IMR-90 (cell line): ENCODE data around the gene PLEKHB2. TPM values are rescaled to one million over a fixed set of nuclear protein-coding genes. Genes with fewer than 3 reads are reported as not detected.
"Not testable (repeated sequence)": the region's sequence is repeated elsewhere in the genome, so short reads cannot be mapped to it uniquely, and the experiment has no call there.

ENCODE experiments used
- ATAC-seq: fragments of 200-7000 bp; cut with Tn5 transposase; 2 replicates; pipeline ENCODE4 v1.9.1; 2020; ENCODE audit warnings: low read depth, mild to moderate bottlenecking, moderate library complexity
- BruUV-seq: library from RNA; stranded (reverse); fragments of 400-500 nt; replicated peaks from 2 replicates; lab custom pipeline; 2021; lab: Mats Ljungman, UMichigan
- CTCF ChIA-PET: fragments of 300-600 bp; formaldehyde crosslinking; extraction: SDS; loops from one replicate; lab custom pipeline; 2021; ENCODE audit warnings: antibody characterized with exemption; lab: Yijun Ruan, JAX
- POLR2A ChIA-PET: fragments of 300-600 bp; sonication (Branson Sonifier 250); formaldehyde crosslinking; loops from one replicate; lab custom pipeline; 2022; ENCODE audit warnings: antibody characterized with exemption; ENCODE audit not compliant: unreplicated experiment; lab: Charles Lee
- DNase-seq: peaks from one replicate; pipeline ENCODE4 v3.0.0; 2013
- H2AFZ ChIP-seq: replicated peaks from 2 replicates; pipeline ENCODE3; 2013; ENCODE audit warnings: low read length, mild to moderate bottlenecking; ENCODE audit not compliant: poor library complexity
- H2AK5ac ChIP-seq: 2 replicates; pipeline ENCODE4 v1.6.1; 2013; ENCODE audit warnings: low read depth, low read length, inconsistent platforms
- H2AK9ac ChIP-seq: replicated peaks from 2 replicates; pipeline ENCODE3; 2013; ENCODE audit warnings: mild to moderate bottlenecking, low read depth, low read length, moderate library complexity; ENCODE audit not compliant: poor library complexity
- H2BK120ac ChIP-seq: 2 replicates; pipeline ENCODE4 v1.6.1; 2013; ENCODE audit warnings: low read depth, low read length, inconsistent platforms
- H2BK15ac ChIP-seq: 3 replicates; pipeline ENCODE4 v1.6.1; 2013; ENCODE audit warnings: low read depth, low read length, inconsistent platforms
- H2BK20ac ChIP-seq: 2 replicates; pipeline ENCODE4 v1.6.1; 2013; ENCODE audit warnings: low read depth, mild to moderate bottlenecking, inconsistent platforms, low read length, moderate library complexity
- H2BK5ac ChIP-seq: 2 replicates; pipeline ENCODE4 v1.6.1; 2013; ENCODE audit warnings: mild to moderate bottlenecking, low read depth, low read length, inconsistent platforms; ENCODE audit not compliant: poor library complexity, severe bottlenecking
- H3K14ac ChIP-seq: replicated peaks from 2 replicates; pipeline ENCODE4 v1.6.1; 2013; ENCODE audit warnings: low read depth, low read length, inconsistent platforms
- H3K18ac ChIP-seq: 2 replicates; pipeline ENCODE4 v1.6.1; 2013; ENCODE audit warnings: low read depth, low read length, control low read depth
- H3K23ac ChIP-seq: 2 replicates; pipeline ENCODE4 v1.6.1; 2013; ENCODE audit warnings: low read depth, low read length, inconsistent platforms
- H3K27ac ChIP-seq: 2 replicates; pipeline ENCODE4 v1.5.1; 2013; ENCODE audit warnings: mild to moderate bottlenecking, control low read depth, low read length; ENCODE audit not compliant: insufficient read depth
- H3K27me3 ChIP-seq: 2 replicates; pipeline ENCODE4 v1.6.1; 2013; ENCODE audit warnings: low read length; ENCODE audit not compliant: control insufficient read depth, insufficient read depth
- H3K36me3 ChIP-seq: 2 replicates; pipeline ENCODE4 v1.6.1; 2013; ENCODE audit warnings: low read length, mixed read lengths; ENCODE audit not compliant: control insufficient read depth, insufficient read depth
- H3K4ac ChIP-seq: 2 replicates; pipeline ENCODE4 v1.6.1; 2013; ENCODE audit warnings: low read depth, low read length, inconsistent platforms
- H3K4me1 ChIP-seq: 2 replicates; pipeline ENCODE4 v1.6.1; 2013; ENCODE audit warnings: low read length, mixed read lengths; ENCODE audit not compliant: control insufficient read depth, insufficient read depth
- H3K4me2 ChIP-seq: 2 replicates; pipeline ENCODE4 v1.6.1; 2013; ENCODE audit warnings: low read depth, mild to moderate bottlenecking, control low read depth, low read length, moderate library complexity
- H3K4me3 ChIP-seq: 2 replicates; pipeline ENCODE4 v1.5.1; 2013; ENCODE audit warnings: low read depth, mild to moderate bottlenecking, control low read depth, low read length, moderate library complexity; ENCODE audit not compliant: insufficient read depth
- H3K56ac ChIP-seq: 2 replicates; pipeline ENCODE4 v1.6.1; 2013; ENCODE audit warnings: low read length, inconsistent platforms; ENCODE audit not compliant: insufficient read depth; ENCODE audit errors: extremely low read depth
- H3K79me1 ChIP-seq, 2 experiments: 2 replicates each; pipeline ENCODE4 v1.6.1; 2013; ENCODE audit warnings: low read length in 2 of 2, inconsistent platforms in 1 of 2, low read depth in 1 of 2
- H3K9ac ChIP-seq: 2 replicates; pipeline ENCODE4 v1.6.1; 2013; ENCODE audit warnings: low read depth, low read length, control low read depth
- H3K9me1 ChIP-seq: 2 replicates; pipeline ENCODE4 v1.6.1; 2013; ENCODE audit warnings: low read length, inconsistent platforms; ENCODE audit not compliant: insufficient read depth
- H3K9me3 ChIP-seq: 2 replicates; pipeline ENCODE4 v1.6.1; 2013; ENCODE audit warnings: low read length; ENCODE audit not compliant: control insufficient read depth, insufficient read depth
- H4K20me1 ChIP-seq: 2 replicates; pipeline ENCODE4 v1.6.1; 2013; ENCODE audit warnings: low read length, inconsistent platforms; ENCODE audit not compliant: insufficient read depth
- H4K5ac ChIP-seq: 2 replicates; pipeline ENCODE4 v1.6.1; 2013; ENCODE audit warnings: mild to moderate bottlenecking, low read depth, low read length, control low read depth
- H4K8ac ChIP-seq, 2 experiments: 2 replicates each; pipeline ENCODE4 v1.6.1; 2013; ENCODE audit warnings: low read depth in 2 of 2, low read length in 2 of 2, control low read depth in 1 of 2, inconsistent platforms in 1 of 2
- H4K91ac ChIP-seq: 2 replicates; pipeline ENCODE4 v1.6.1; 2013; ENCODE audit warnings: low read depth, low read length, inconsistent platforms; ENCODE audit not compliant: insufficient read depth
- WGBS, 2 experiments: methylation state at CpG; one replicate each; pipeline versions ENCODE4 v1.1.5 to v1.1.7; 2013; ENCODE audit warnings: missing lambda C conversion rate in 2 of 2; ENCODE audit not compliant: insufficient read length in 1 of 2; ENCODE audit errors: extremely low coverage in 2 of 2; 5-methylcytosine and 5-hydroxymethylcytosine counted together
- dilution Hi-C: fragments of 300-500 bp; cut with HindIII; formaldehyde crosslinking; loops from one replicate; pipeline ENCODE4 v1.14.3; 2018; ENCODE audit warnings: low sequenced_read_pairs; ENCODE audit not compliant: unreplicated experiment
- in situ Hi-C: fragments of 300-500 bp; cut with MboI; formaldehyde crosslinking; loops from 3 replicates; pipeline ENCODE4 v1.14.3; 2019; ENCODE audit warnings: low sequenced_read_pairs, inconsistent platforms, mixed read lengths
- intact Hi-C: fragments of 100-400 bp; cut with micrococcal nuclease; formaldehyde crosslinking; loops from 2 replicates; pipeline ENCODE4 v1.10.0; 2022
- polyA plus RNA-seq, 3 experiments: library from polyadenylated mRNA; depleted of rRNA; stranded (reverse); fragments of >200 nt; gene quantifications; 2 replicates each; pipeline ENCODE4 v1.2.3, GENCODE V29; 2012; ENCODE audit warnings: low replicate concordance in 1 of 3
- total RNA-seq: library from RNA; depleted of rRNA; stranded (reverse); fragments of >200 nt; gene quantifications from 2 replicates; pipeline ENCODE4 v1.2.3, GENCODE V29; 2012

PLEKHB2 gene
- total and polyA plus RNA-seq, 2 of the 4 experiments (the other 2 are of a cell fraction), result 62.9 to 82.1 TPM

DNA sequence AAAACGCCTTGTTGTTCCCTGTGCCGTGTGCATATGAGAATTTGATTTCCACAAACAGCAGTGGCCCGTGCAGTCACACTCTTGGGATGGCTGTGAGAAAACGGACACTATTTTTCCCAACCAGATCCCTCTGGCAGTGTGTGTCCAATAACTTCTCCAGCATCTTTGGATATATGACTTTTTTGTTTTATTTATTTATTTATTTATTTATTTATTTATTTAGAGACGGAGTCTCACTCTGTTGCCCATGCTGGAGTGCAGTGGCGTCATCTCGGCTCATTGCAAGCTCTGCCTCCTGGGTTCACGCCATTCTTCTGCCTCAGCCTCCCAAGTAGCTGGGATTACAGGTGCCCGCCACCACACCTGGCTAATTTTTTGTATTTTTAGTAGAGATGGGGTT, 45.0 kb downstream of the PLEKHB2 start:
- H2AK9ac ChIP-seq, H4K8ac ChIP-seq, H3K4me2 ChIP-seq, H4K91ac ChIP-seq, H3K23ac ChIP-seq, H2BK15ac ChIP-seq, dilution Hi-C loops, CTCF ChIA-PET, H3K27ac ChIP-seq, H2BK120ac ChIP-seq, H2AK5ac ChIP-seq, H3K18ac ChIP-seq, H3K4me3 ChIP-seq, ATAC-seq, H2BK5ac ChIP-seq, H2BK20ac ChIP-seq, H3K27me3 ChIP-seq, H3K4ac ChIP-seq, DNase-seq, H3K56ac ChIP-seq, H3K14ac ChIP-seq, POLR2A ChIA-PET, H3K9ac ChIP-seq, H3K79me1 ChIP-seq, H3K9me1 ChIP-seq, H3K9me3 ChIP-seq, H4K5ac ChIP-seq, H3K4me1 ChIP-seq, H4K20me1 ChIP-seq, H2AFZ ChIP-seq, BruUV-seq: not testable (repeated sequence)
- H3K36me3 ChIP-seq, result peaks cover 18% of the 10 kb centered on the region
- in situ Hi-C loops (loop anchor here (25.0 kb wide), 1 partner anchor 187 kb away; no protein-coding TSS in a partner anchor), intact Hi-C loops (loop anchor here (5.0 kb wide), 1 partner anchor 652 kb away; no protein-coding TSS in a partner anchor)
- 90% methylated on average over 2 of the region's 9 CpGs; no CpG with 5 or more reads in 1 of the 2 experiments for WGBS, 2 experiments
